HG02763 (cell line): Measurements from ENCODE around the gene CEP135.
A peak's percentile ranks its signal among the peaks of the same experiment; 100 is the strongest.
"Not testable (repeated sequence)": the region's sequence is repeated elsewhere in the genome, so short reads cannot be mapped to it uniquely, and the experiment has no call there.

Experiments used
- ATAC-seq: cut with Tn5 transposase; IDR thresholded peaks from one replicate; pipeline ENCODE4 v1.9.1; 2021; ENCODE audit warnings: mild to moderate bottlenecking, moderate library complexity; ENCODE audit not compliant: unreplicated experiment

CEP135 gene

GRCh38 chr4:55938481-55938880 lies 10.3 kb upstream of the CEP135 start:
- no peak for ATAC-seq

GRCh38 chr4:55939421-55939820 lies 9.3 kb upstream of the CEP135 start:
- ATAC-seq: no peak

- no peak for ATAC-seq
Observed at GRCh38 chr4:55941881-55942396, 6.8 kb upstream of the CEP135 start.

- peak; percentile 20 for ATAC-seq
Observed at GRCh38 chr4:55947254-55947882, 1.4 kb upstream of the CEP135 start.

- ATAC-seq: no peak
Observed at GRCh38 chr4:55947912-55948725, 626 bp upstream of the CEP135 start.

GRCh38 chr4:55949482-55949802 lies 697 bp downstream of the CEP135 start:
- no peak for ATAC-seq

GRCh38 chr4:55951191-55951922 lies 2.6 kb downstream of the CEP135 start:
- no peak for ATAC-seq

- ATAC-seq: no peak
Observed at GRCh38 chr4:55955710-55956109, 7.0 kb downstream of the CEP135 start.

GRCh38 chr4:55959655-55960054 lies 10.9 kb downstream of the CEP135 start:
- no peak for ATAC-seq

- ATAC-seq: no peak
Observed at GRCh38 chr4:55964046-55964445, 15.3 kb downstream of the CEP135 start.

GRCh38 chr4:55965585-55965984 lies 16.8 kb downstream of the CEP135 start:
- ATAC-seq: no peak

GRCh38 chr4:55966324-55966723 lies 17.6 kb downstream of the CEP135 start:
- not testable (repeated sequence) for ATAC-seq

- no peak for ATAC-seq
Observed at GRCh38 chr4:55967376-55967775, 18.6 kb downstream of the CEP135 start.

GRCh38 chr4:55973650-55974049 lies 24.9 kb downstream of the CEP135 start:
- ATAC-seq: no peak

- ATAC-seq: no peak
Observed at GRCh38 chr4:55977811-55978210, 29.1 kb downstream of the CEP135 start.

GRCh38 chr4:55979562-55979961 lies 30.8 kb downstream of the CEP135 start:
- no peak for ATAC-seq

- no peak for ATAC-seq
Observed at GRCh38 chr4:55980725-55981124, 32.0 kb downstream of the CEP135 start.

GRCh38 chr4:55982976-55983375 lies 34.2 kb downstream of the CEP135 start:
- ATAC-seq: no peak

GRCh38 chr4:55989766-55990165 lies 41.0 kb downstream of the CEP135 start:
- no peak for ATAC-seq

GRCh38 chr4:55993994-55994663 lies 45.4 kb downstream of the CEP135 start:
- peak; percentile 79 for ATAC-seq

- no peak for ATAC-seq
Observed at GRCh38 chr4:55996646-55997045, 47.9 kb downstream of the CEP135 start.
